SJCRH30 (cell line): Measurements from ENCODE around the gene FAM117B. TPM values are rescaled to one million over a fixed set of nuclear protein-coding genes. Genes with fewer than 3 reads are reported as not detected.
"Not testable (repeated sequence)": the region's sequence is repeated elsewhere in the genome, so short reads cannot be mapped to it uniquely, and the experiment has no call there.

Experiments
- DNase-seq, 2 experiments: peaks; one replicate each; pipeline ENCODE4 v3.0.0-alpha.2; 2015 to 2020
- H3K27ac ChIP-seq: fragments of 250-450 bp; sonication (Bioruptor Pico); 2 replicates; pipeline ENCODE4 v1.5.1; 2020; ENCODE audit warnings: mild to moderate bottlenecking, moderate library complexity
- H3K27me3 ChIP-seq: fragments of 250-450 bp; sonication (Bioruptor Pico); 2 replicates; pipeline ENCODE4 v1.5.1; 2020; ENCODE audit warnings: mild to moderate bottlenecking, moderate library complexity
- H3K36me3 ChIP-seq: fragments of 250-450 bp; sonication (Bioruptor Pico); 2 replicates; pipeline ENCODE4 v1.5.1; 2020; ENCODE audit warnings: mild to moderate bottlenecking, moderate library complexity
- H3K4me1 ChIP-seq: fragments of 250-450 bp; sonication (Bioruptor Pico); 2 replicates; pipeline ENCODE4 v1.5.1; 2020; ENCODE audit warnings: mild to moderate bottlenecking, moderate library complexity
- H3K4me3 ChIP-seq: fragments of 250-450 bp; sonication (Bioruptor Pico); 2 replicates; pipeline ENCODE4 v1.5.1; 2020; ENCODE audit warnings: mild to moderate bottlenecking, moderate library complexity
- H3K9me3 ChIP-seq: fragments of 250-450 bp; sonication (Bioruptor Pico); replicated peaks from 2 replicates; pipeline ENCODE4 v1.5.1; 2020; ENCODE audit warnings: mild to moderate bottlenecking, moderate library complexity
- total RNA-seq: library from RNA; depleted of rRNA; stranded (reverse); fragments of >200 nt; shearing (Covaris generic); gene quantifications from 2 replicates; pipeline ENCODE4 v1.2.3, GENCODE V29; 2014

Gene FAM117B
- total RNA-seq, 1 experiment from 2014 or later = 5.8 TPM

- no peak for DNase-seq
- Histone ChIP-seq H3K36me3 (no peaks in the 10 kb centered on the region), H3K27ac (no peak overlapping the region), H3K27me3 (no peaks in the 10 kb centered on the region), H3K4me1 (no peaks in the 10 kb centered on the region), H3K4me3 (no peak overlapping the region), H3K9me3 (no peaks in the 10 kb centered on the region)
Measured at GRCh38 chr2:202669841-202670240, 35.1 kb downstream of the FAM117B start.

GRCh38 chr2:202671317-202672035, 36.7 kb downstream of the FAM117B start:
- H3K36me3 ChIP-seq = no peaks in the 10 kb centered on the region
- H3K4me1 ChIP-seq = no peaks in the 10 kb centered on the region
- no peak overlapping the region for H3K27ac ChIP-seq
- H3K4me3 ChIP-seq = no peak overlapping the region
- no peak for DNase-seq
- no peaks in the 10 kb centered on the region for H3K27me3 ChIP-seq
- no peaks in the 10 kb centered on the region for H3K9me3 ChIP-seq

DNA sequence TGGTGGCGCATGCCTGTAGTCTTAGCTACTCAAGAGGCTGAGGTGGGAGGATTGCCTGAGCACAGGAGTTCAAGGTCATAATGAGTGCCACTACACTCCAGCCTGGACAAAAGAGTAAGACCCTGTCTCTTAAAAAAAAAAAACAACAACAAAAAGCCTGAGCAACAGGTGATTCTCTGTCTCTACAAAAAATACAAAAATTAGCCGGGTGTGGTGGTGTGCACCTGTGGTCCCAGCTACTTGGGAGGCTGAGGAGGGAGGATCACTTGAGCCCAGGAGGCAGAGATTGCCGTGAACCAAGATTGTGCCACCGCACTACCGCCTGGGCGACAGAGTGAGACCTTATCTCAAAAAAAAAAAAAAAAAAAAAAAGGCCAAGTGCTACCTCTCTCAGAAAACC, 40.3 kb downstream of the FAM117B start:
- not testable (repeated sequence) for H3K4me3 ChIP-seq, H3K36me3 ChIP-seq, H3K4me1 ChIP-seq, H3K9me3 ChIP-seq, DNase-seq, H3K27me3 ChIP-seq, H3K27ac ChIP-seq

- Histone ChIP-seq H3K4me3 (no peak overlapping the region), H3K9me3 (peaks cover 8% of the 10 kb centered on the region; the same call in 1 of the 2 replicates), H3K4me1 (no peaks in the 10 kb centered on the region), H3K36me3 (no peaks in the 10 kb centered on the region), H3K27me3 (no peaks in the 10 kb centered on the region), H3K27ac (no peak overlapping the region)
- DNase-seq = no peak
Measured at GRCh38 chr2:202679980-202680379, 45.2 kb downstream of the FAM117B start.

DNA sequence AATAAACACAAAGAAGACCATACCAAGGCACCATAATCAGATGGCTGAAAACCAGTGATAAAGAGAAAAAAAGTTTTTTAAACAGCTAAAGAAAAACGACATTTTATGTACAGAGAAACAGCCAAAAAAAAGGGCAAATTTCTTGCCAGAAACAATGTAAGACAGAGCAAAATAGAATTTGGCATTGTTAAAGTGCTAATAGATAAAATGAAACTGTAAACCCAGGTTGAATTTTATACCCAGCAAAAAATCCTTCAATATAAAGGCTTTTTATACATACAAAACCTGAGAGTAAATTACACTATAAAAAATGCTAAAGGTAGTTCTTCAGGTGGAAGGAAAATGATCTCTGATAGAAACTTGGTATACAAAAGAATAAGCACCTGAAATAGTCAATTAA, 45.7 kb downstream of the FAM117B start:
- peaks cover 8% of the 10 kb centered on the region; the same call in 1 of the 2 replicates for H3K9me3 ChIP-seq
- H3K27ac ChIP-seq = no peak overlapping the region
- H3K4me3 ChIP-seq = no peak overlapping the region
- no peak for DNase-seq
- H3K36me3 ChIP-seq = no peaks in the 10 kb centered on the region
- H3K4me1 ChIP-seq = no peaks in the 10 kb centered on the region
- H3K27me3 ChIP-seq = no peaks in the 10 kb centered on the region

- Histone ChIP-seq H3K4me3 (no peak overlapping the region), H3K27ac (no peak overlapping the region), H3K9me3 (peaks cover 8% of the 10 kb centered on the region; the same call in 1 of the 2 replicates), H3K27me3 (no peaks in the 10 kb centered on the region), H3K36me3 (no peaks in the 10 kb centered on the region), H3K4me1 (no peaks in the 10 kb centered on the region)
- no peak for DNase-seq
Measured at GRCh38 chr2:202681688-202682205, 47.0 kb downstream of the FAM117B start.

DNA sequence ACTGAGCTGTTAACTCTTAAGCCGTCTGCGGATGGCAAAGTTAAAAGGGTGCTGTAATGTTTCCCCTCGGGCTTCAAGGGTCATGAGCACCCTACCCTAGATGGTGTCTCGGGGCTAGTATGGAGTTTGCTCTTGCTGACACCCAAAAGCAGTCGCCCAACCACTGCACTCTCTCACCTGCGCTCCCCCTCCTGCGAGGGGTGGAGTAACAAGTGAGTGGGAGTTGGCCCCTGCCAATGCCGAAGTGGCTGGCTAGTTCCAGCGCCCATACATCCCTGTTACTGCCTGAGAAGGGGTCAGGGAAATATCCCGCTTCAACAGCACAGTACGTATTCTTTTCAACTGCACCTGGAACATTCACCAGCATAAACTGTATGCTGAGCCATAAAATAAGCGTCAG, 47.5 kb downstream of the FAM117B start:
- Histone ChIP-seq H3K4me3 (no peak overlapping the region), H3K27ac (no peak overlapping the region), H3K9me3 (peaks cover 8% of the 10 kb centered on the region; the same call in 1 of the 2 replicates), H3K4me1 (no peaks in the 10 kb centered on the region), H3K36me3 (no peaks in the 10 kb centered on the region), H3K27me3 (no peaks in the 10 kb centered on the region)
- no peak for DNase-seq

DNA sequence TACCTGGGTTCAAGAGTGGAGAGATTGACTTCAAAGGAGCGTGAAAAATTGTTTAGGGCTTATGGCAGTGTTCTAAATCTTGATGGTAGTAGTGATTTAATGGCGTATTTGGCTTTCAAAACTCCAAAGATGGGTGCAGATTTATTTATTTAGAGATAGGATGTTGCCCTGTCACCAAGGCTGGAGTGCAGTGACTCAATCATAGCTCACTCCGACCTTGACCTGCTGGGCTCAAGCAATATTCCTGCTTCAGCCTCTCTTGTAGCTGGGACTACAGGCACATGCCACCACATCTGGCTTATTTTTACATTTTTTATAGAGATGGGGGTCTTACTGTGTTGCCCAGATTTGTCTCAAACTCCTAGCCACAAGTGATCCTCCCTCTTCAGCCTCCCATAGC, 52.5 kb downstream of the FAM117B start:
- no peaks in the 10 kb centered on the region for H3K36me3 ChIP-seq
- H3K4me3 ChIP-seq = no peak overlapping the region
- H3K4me1 ChIP-seq = no peaks in the 10 kb centered on the region
- no peak for DNase-seq
- no peaks in the 10 kb centered on the region for H3K27me3 ChIP-seq
- no peaks in the 10 kb centered on the region for H3K9me3 ChIP-seq
- H3K27ac ChIP-seq = no peak overlapping the region

DNA sequence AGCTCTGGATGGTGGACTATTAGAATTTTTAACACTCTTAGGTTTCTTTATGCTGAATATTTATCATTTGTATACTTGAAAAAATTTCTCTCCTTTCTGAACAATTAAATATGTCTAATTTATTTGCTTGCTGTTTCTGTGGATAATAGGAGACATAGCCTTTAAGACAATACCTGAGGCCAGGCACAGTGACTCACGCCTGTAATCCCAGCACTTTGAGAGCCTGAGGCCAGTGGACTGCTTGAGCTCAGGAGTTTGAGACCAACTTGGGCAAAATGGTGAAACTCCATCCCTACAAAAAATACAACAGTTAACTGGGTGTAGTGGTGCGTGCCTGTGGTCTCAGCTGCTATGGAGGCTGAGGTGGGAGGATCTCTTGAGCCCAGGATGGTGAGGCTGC, 54.7 kb downstream of the FAM117B start:
- no peak for DNase-seq
- no peaks in the 10 kb centered on the region for H3K27me3 ChIP-seq
- no peaks in the 10 kb centered on the region for H3K9me3 ChIP-seq
- no peak overlapping the region for H3K27ac ChIP-seq
- H3K4me1 ChIP-seq = no peaks in the 10 kb centered on the region
- H3K36me3 ChIP-seq = no peaks in the 10 kb centered on the region
- no peak overlapping the region for H3K4me3 ChIP-seq

- Histone ChIP-seq H3K27ac (no peak overlapping the region), H3K4me1 (no peaks in the 10 kb centered on the region), H3K36me3 (no peaks in the 10 kb centered on the region), H3K4me3 (no peak overlapping the region), H3K9me3 (no peaks in the 10 kb centered on the region), H3K27me3 (no peaks in the 10 kb centered on the region)
- DNase-seq = no peak
Measured at GRCh38 chr2:202689898-202690297, 55.1 kb downstream of the FAM117B start.

GRCh38 chr2:202690321-202690900, 55.6 kb downstream of the FAM117B start:
- Histone ChIP-seq H3K4me3 (no peak overlapping the region), H3K36me3 (no peaks in the 10 kb centered on the region), H3K27ac (no peak overlapping the region), H3K27me3 (no peaks in the 10 kb centered on the region), H3K9me3 (no peaks in the 10 kb centered on the region), H3K4me1 (no peaks in the 10 kb centered on the region)
- no peak for DNase-seq

GRCh38 chr2:202693503-202693902, 58.7 kb downstream of the FAM117B start:
- DNase-seq = no peak
- Histone ChIP-seq H3K36me3 (no peaks in the 10 kb centered on the region), H3K27me3 (no peaks in the 10 kb centered on the region), H3K9me3 (no peaks in the 10 kb centered on the region), H3K4me1 (no peaks in the 10 kb centered on the region), H3K27ac (no peak overlapping the region), H3K4me3 (no peak overlapping the region)

DNA sequence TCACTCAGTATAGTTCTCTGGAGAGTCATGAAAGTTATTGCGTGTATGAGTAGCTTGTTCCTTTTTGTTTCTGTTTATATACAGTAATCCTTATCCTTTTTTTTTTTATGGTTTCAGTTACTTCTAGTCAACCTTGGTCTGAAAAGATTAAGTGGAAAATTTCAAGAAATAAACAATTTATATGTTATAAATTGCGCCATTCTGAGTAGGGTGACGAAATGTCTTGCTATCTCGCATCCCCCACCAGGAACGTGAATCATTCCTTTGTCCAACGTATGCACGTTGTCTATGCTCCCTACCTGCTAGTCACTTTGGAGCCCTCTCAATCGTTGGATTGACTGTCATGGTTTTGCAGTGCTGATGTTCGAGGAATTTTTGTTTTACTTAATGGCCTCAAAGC, 60.4 kb downstream of the FAM117B start:
- no peak overlapping the region for H3K4me3 ChIP-seq
- DNase-seq = no peak
- H3K27me3 ChIP-seq = no peaks in the 10 kb centered on the region
- H3K4me1 ChIP-seq = no peaks in the 10 kb centered on the region
- H3K36me3 ChIP-seq = no peaks in the 10 kb centered on the region
- no peak overlapping the region for H3K27ac ChIP-seq
- H3K9me3 ChIP-seq = no peaks in the 10 kb centered on the region

DNA sequence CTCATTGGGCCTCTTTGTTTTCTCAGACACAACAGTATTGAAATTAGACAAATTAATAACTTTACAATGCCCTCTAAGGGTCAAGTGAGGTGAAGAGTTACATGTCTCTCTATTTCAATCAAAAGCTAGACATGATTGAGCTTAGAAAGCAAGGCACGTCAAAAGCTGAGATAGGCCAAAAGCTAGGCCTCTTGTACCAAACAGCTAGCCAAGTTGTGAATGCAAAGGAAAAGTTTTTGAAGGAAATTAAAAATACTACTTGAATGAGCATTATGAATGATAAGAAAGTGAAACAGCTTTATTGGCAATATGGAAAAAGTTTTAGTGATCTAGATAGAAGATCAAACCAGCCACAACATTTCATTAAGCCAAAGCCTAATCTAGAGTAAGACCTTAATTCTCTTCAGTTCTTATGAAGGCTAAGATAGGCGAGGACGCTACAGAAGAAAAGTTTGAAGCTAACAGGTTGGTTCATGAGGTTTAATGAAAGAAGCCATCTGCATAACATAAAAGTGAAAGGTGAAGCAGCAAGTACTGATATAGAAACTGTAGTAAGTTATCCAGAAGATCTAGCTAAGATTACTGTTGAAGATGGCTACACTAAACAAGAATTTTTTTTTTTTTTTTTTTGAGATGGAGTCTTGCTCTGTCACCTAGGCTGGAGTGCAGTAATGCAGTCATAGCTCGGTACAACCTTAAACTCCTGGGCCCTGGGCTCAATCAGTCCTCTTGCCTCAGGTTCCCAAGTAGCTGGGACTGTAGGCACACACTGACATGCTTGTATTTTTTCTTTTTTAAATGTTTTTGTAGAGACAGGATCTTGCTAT, 65.5 kb downstream of the FAM117B start:
- no peaks in the 10 kb centered on the region for H3K27me3 ChIP-seq
- H3K9me3 ChIP-seq = no peaks in the 10 kb centered on the region
- H3K36me3 ChIP-seq = no peaks in the 10 kb centered on the region
- H3K4me1 ChIP-seq = no peaks in the 10 kb centered on the region
- no peak overlapping the region for H3K27ac ChIP-seq
- H3K4me3 ChIP-seq = no peak overlapping the region
- DNase-seq = no peak

DNA sequence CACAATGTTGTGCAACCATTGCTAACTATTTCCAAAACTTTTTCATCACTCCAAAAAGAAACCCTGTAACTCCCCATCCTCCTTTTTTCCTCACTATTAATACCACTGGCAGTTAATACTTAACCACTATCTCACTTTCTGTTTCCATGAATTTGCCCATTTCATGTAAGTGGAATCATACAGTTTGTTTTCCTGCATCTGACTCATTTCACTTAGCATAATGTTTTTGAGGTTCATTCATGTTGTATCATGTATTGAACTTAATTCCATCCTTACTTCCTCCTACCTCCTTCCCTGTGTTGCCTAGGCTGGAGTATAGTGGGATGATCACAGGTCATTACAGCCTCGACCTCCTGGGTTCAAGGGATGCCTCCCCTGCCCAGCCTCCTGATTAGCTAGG, 68.3 kb downstream of the FAM117B start:
- no peak for DNase-seq
- no peaks in the 10 kb centered on the region for H3K4me1 ChIP-seq
- H3K4me3 ChIP-seq = no peak overlapping the region
- no peak overlapping the region for H3K27ac ChIP-seq
- no peaks in the 10 kb centered on the region for H3K36me3 ChIP-seq
- H3K9me3 ChIP-seq = no peaks in the 10 kb centered on the region
- no peaks in the 10 kb centered on the region for H3K27me3 ChIP-seq
